ENCODE measurements around the gene OBSCN.

The OBSCN gene

DNA sequence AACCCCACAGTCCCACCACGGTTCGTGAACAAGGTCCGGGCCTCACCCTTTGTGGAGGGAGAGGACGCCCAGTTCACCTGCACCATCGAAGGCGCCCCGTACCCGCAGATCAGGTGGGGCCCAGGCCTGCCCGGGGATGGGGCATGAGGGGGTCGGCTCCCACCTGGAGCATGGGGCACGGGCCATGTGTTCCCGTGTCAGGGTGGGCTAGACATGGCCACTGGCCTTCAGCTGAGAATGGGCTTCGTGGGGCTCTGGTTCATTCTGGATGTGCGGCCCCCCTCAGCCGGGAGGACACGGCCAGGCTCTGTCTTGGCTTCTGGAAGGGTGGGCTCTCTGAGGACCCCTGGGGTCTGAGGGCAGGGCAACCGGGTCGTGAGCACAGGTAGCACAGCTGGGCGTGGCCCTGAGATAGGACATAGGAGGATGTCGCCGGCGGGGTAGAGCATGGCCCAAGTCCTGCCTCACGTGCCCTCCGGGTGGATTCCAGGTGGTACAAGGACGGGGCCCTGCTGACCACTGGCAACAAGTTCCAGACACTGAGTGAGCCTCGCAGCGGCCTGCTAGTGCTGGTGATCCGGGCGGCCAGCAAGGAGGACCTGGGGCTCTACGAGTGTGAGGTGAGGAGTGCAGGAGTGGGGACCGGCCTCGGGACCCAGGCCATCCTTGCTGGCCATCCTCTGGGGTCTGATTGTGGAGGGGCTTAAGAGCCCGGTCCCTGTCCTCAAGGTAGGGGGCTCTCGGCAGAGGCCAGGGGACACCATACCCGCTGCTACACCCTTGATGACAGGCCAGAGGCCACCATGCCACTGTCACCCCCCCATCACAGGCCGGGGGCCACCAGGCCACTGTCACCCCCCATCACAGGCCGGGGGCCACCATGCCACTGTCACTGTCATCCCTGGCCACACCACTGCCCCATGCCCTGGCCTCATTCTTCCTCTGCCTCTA lies 143.3 kb downstream of the OBSCN start:
- no peak for DNase-seq (ENCODE audit: low read depth in 2 of 2, low spot score in 1 of 2)

DNA sequence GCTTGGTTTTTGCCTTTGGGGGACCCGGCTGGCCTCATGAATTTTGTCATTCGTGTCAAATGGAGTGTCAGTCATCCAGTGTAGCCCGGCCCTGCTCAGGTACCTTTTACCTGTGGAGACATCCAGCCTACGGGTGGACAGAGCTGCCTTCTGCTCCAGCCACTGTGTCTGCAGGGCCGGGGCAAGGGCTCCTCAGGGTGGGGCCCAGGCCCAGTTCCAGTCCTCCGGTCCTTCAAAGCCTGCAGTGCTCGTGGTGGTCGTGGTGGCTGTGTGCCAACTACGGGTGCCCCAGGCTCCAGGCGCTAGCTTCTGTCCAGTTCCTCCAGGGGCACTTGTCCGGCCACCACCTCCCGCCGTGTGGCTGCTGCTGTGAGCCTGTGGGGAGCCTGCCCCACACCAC lies 144.0 kb downstream of the OBSCN start:
- no peak for DNase-seq (ENCODE audit: low read depth in 2 of 2, low spot score in 1 of 2)

DNA sequence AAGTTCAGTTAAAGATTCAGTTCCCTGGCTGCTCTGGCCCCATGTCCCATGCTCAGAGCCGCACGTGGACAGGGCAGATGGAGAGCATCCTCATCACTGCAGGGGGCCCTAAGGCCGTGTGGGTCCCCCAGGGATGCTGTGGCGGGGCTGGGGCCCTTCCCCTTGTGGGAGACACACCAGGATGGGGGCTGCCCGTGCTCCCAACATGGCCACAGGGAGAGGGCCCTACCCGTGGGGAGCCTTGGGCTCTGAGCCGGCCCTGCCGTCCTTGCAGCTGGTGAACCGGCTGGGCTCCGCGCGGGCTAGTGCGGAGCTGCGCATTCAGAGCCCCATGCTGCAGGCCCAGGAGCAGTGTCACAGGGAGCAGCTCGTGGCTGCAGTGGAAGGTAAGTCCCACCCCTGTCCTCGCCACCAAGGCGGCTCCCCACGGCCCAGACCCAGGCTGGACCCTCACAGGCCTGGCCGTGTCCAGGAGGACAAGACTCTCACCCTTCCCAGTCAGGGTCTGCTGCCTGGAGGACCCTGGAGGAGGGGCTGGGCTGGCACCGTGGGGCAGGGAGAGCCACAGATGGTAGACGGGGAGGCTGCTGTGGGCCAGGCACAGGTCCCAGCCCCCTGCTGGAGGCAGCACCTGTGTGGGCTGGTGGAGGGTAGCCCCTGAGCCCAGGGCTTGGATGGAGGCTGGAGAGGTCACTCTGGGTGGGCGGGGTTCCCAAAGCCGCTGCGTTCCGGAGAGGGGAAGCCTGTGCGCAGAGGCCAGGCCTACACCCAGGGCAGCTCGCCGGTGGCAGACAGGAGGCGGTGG lies 145.0 kb downstream of the OBSCN start:
- DNase-seq (ENCODE audit: low read depth in 2 of 2, low spot score in 1 of 2), result no peak

DNA sequence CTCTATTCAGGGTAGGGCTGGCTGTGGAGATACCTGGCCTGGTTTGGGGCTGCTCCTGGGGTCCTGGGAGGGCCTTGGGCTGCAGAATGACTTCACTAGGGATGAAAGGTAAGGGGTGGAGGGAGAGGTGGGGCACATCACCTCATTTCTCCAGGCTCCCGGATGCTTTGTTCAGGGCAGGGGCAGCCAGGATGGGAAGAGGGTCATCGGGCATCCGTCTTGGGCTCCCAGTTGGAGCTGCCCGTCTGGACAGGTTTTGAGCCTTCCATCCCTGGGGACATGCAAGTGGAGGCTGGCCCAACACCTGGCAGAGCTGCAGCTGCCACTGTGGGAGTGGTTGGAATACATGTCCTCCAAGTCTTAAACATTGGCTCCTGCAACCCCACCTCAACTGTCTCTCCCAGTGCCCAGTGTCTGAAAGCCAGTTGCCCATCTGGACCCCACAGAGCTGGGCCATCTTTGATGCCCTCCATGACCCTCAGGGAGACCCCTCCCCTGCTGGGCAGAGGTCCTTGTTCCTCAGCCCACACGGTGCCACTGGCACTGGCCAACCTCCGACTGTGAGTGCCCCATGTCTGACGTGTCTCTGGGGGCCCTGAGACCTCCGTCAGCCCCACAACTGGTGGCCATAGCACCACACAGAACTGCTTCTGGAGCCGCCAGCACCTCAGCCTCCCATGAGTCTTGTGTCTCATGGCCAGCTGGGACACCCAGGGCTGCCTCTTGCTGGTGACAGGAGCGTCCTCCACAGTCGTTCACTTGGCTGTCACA lies 145.9 kb downstream of the OBSCN start:
- no peak for DNase-seq (ENCODE audit: low read depth in 2 of 2, low spot score in 1 of 2)

DNA sequence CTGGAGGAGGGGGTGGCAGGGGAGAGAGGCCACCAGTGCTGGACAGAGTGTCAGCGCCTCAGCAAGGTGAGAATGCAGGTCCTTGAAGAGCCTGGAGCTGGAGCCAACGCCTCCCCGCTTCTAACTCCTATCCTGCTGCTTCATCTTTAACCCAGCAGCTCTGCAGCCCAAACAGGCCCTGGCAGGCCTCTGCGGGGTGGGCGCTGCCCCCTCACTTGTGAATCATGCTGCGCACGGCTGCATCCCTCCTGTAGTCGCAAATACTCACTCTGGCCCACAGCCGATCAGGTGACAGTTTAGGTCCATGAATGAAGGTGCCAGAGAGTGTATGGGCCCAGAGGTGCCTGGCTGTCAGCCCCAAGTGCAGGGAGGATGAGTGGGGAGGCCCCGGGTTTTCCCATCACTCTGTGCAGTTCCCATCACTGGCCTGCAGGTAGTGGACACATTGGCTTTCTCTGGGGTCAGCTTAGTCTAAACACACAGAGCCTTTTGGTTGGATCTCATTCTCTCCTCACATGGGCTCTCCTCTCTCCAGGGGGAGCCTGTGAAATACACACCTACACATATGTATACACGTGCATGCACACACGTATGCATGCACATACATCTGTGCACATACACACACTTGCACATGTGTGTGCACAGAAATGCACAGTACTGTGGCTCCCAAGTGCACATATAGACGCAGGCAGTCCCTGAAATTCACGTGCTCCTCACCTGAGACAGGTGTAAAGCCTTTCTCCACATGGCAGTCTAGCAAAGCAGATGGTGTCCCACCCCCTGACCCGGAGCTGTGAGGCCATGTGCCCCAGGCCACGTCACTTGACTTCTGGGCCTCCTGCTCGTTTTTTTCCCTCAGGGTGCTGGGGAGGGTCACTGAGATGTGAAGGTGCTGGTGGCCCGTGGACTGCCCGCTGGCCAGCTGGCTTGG lies 146.8 kb downstream of the OBSCN start:
- no peak for DNase-seq (ENCODE audit: low read depth in 2 of 2, low spot score in 1 of 2)

DNA sequence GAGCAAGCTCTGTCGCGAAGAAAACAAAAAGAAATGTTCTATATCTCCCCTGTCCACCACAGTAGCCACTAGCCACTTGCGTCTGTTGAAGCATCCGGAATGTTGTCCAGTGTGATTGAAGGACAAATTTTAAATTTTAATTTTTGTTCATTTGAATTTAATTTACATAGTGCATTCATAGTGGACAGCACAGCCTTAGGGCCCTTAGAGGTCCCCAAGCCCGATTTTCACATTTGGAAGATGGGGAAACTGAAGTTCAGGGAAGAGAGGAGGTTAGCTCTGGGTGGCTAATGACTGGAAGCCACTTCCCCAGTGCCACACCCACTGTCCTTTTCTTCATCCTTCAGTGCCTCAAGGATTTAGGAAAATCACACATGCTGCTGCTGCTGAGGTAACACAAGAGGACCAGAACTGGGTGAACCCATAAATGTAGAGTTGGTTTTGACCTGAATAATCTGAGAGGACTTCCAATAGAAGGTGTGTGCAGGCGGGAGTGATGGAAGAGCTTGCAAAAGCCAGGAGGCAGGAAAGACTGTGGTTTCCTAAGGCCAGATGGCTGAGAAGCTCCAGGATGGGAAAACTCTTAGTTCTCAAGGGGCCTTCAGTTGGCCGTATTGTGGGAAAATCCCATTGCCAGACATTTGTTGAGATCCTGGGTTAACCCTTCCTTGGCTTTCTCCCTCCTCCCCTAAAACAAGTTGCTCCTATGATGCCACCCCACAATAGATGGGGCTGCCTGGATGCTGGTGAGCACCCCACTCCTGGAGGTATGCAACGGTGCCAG lies 149.2 kb downstream of the OBSCN start:
- DNase-seq (ENCODE audit: low read depth in 2 of 2, low spot score in 1 of 2), result no peak

DNA sequence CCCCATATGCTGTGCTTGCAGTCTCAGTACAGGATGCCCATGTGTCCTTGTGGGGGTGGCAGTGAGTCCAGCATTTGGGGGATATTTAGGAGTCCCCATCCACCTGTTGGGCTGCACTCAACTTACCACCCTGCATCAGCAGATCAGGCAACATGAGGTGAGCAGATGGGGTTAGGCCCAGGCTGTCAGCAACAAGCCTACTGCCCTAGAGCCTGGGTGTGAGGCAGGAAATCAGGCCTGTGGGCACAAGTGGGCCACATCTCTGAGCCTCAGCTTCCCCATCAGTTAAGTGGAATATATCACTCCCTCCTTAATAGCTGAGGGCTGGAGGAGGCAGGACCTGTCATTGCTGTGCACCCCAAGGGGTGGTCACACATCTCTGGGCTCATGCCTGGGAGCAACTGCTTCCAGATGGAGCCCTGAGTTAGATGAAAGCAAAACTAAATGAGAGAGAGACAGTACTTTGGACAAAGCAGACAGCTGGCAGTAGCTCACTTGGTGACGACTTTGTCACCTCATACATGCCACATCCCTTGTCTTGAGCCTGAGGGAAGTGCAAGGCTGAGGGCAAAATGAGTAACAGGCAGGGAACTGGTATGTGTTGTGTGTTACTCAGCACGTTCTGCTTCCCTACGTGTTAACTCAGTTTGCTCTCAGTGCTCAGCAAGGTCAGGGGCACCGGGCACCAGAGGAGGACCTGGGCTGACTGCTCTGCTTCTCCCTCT lies 150.4 kb downstream of the OBSCN start:
- no peak for DNase-seq (ENCODE audit: low read depth in 2 of 2, low spot score in 1 of 2)

DNA sequence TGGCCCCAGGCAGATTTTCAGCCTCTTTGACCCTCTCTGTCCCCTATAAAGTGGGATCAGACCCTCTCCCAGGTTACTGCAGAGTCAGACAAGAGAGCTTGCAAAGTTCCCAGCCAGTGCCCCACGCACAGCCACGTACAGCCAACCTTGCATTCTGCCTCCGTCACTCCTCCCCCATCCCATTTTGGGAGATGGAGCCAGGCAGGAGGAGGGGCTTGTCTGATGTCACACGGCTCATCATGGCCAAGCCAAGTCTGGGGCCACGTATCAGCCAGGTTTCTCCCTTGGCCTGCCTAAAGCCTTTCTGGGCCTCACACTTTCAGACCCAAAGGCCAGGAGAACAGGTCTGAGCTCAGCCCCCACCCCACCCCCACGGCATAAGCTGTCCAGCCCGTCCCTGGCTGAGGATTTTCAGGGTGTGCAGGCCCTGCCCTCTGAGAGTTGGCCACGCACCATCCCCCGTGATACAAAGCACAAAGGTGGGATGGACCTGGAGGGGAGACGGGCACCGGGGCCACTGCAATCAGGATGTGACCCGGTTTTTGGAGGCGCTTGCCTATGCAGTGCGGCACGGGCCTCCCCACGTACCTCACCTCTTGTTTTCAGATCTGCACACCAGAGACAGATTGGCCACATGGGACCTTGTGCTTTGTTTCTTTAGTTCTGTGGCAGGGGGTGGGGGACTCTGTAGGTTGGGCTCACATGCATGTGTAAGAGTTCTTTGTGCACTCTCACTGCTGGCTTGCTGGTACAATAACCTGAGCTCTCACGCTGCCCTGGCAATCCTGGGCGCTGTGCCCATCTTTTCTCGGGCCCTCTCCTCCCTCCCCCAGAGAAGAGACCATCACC lies 151.1 kb downstream of the OBSCN start:
- no peak for DNase-seq (ENCODE audit: low read depth in 2 of 2, low spot score in 1 of 2)

DNA sequence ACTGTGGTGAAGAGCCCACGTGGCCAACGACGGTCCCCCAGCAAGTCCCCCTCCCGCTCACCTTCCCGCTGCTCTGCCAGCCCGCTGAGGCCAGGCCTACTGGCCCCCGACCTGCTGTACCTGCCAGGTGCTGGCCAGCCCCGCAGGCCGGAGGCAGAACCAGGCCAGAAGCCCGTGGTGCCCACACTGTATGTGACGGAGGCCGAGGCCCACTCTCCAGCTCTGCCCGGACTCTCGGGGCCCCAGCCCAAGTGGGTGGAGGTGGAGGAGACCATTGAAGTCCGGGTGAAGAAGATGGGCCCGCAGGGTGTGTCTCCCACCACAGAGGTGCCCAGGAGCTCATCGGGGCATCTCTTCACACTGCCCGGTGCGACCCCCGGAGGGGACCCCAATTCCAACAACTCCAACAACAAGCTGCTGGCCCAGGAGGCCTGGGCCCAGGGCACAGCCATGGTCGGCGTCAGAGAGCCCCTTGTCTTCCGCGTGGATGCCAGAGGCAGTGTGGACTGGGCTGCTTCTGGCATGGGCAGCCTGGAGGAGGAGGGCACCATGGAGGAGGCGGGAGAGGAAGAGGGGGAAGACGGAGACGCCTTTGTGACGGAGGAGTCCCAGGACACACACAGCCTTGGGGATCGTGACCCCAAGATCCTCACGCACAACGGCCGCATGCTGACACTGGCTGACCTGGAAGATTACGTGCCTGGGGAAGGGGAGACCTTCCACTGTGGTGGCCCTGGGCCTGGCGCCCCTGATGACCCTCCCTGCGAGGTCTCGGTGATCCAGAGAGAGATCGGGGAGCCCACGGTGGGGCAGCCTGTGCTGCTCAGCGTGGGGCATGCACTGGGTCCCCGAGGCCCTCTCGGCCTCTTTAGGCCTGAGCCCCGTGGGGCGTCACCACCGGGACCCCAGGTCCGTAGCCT lies 152.0 kb downstream of the OBSCN start:
- no peak for DNase-seq (ENCODE audit: low read depth in 2 of 2, low spot score in 1 of 2)

DNA sequence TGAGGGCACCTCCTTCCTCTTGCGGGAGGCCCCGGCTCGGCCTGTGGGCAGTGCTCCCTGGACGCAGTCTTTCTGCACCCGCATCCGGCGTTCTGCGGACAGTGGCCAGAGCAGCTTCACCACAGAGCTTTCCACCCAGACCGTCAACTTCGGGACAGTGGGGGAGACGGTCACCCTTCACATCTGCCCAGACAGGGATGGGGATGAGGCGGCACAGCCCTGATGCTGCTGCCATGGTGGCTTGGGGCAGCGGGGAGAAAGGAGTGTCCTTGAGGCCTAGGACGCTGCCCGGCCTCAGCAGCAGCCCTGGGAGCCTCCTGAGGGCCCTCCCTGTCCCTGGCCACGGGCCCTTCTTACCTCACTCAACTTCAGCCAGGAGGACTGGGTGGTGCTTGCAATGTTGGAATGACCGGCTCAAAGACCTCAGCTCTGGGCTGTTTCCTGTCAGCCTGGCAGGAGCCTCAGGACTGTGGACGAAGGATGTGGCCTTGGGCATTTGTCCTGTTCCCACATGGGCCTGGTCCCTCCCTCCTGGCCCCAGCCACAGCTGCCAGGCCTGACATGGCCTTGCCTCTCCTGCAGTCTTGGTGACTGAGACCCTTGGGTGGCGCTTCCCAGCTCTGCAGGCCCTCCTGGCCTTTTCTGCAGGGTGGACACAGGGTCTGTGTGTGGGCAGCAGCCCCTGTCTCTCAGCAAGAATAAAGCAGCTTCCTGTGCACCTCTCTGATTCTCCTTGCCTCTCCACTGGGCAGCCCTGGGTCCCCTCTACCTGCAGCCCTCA lies 152.9 kb downstream of the OBSCN start:
- no peak for DNase-seq (ENCODE audit: low read depth in 2 of 2, low spot score in 1 of 2)

DNA sequence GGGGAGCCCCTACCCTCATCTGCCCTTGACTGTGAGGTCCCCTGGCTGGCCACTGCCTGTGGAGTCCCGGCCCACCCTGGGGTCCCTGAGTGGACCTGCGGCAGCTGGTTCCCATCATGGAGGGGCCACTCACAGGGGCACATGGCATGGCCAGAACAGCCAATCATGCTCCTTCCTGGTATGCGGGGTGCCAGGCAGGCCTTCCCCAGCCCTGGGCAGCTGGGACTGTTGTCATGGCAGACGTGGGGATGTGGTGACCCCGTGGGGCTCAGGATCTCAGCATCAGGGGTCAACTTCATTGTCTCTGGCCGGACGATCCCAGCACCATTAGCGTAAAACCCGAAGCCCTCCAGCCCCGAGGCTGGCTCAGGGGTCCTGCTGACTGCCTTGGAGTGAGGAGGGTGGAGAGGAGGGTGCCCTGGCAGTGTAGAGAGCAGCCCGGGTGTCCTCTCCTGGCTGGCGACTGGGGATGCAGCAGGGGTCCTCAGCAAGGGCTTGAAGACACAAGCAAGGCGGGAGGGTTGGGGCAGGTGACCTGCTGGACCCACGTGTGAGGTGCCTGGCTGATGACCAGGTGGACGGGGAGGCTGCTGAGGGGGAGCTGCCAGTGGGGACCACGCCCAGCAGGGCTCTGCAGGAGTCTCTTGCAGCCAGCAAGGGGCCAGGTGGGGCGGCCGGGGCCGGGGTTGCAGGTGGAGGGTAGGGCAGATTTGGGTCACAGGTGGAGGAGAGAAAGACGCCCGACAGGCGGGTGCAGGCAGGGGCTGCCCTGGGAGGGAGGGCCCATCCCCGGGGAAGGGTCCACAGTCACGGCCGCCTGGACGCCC lies 153.7 kb downstream of the OBSCN start:
- no peak for DNase-seq (ENCODE audit: low read depth in 2 of 2, low spot score in 1 of 2)

DNA sequence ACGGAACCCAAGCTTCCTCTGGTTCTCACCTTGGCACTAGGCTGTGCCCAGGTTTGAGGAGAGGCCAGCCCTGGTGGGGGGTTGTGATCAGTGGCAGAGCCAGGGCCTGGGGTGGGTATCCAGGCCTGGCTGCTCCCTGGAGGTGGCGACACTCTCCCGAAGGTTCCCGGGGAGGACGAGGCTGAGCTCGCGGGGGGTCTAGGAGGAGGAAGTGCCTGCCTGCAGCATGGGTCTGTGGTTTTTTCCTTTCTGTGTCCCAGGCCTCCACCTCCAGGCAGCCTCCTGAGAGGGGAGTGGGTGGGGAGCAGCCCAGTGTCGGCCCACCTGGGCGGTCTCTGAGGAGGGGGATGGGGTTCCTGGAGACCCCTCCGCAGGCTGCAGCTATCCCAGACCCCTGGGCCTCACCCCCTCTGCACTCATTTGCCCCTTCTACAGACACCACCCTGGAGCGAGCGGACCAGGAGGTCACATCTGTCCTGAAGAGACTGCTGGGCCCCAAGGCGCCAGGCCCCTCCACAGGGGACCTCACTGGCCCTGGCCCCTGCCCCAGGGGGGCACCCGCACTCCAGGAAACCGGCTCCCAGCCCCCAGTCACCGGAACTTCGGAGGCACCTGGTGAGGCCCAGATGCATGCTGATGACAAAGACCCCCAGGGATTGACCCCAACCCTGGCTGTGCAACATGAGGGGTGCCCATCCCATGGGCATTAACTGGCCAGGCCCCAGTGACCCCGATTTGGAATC lies 154.5 kb downstream of the OBSCN start:
- no peak for DNase-seq (ENCODE audit: low read depth in 2 of 2, low spot score in 1 of 2)

DNA sequence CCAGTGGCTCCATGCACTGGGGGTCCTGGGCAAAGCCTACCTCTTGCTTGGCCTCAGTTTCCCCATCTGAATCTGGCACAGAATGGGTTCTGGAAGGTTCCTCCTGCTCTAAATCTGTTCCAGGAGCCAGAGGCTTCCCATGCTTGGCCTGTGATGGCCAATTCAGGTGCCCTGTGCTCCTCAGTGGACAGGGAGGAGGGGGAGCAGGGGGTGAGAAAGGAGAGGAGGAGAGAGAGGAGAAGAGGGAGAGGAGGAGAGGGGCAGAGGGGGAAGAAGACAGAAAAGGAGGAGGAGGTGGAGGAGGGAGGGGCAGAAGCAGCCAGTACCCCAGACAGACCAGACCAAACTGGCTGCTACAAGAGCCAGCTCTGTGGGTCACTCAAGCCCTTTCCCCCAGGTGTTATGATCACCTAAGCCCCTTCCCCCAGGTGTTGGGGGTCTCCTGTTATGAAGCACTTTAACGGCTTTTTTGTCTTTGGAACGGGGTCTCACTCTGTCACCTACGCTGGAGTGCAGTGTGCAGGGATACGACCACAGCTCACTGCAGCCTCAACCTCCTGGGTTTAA lies 155.1 kb downstream of the OBSCN start:
- DNase-seq (ENCODE audit: low read depth in 2 of 2, low spot score in 1 of 2), result no peak

DNA sequence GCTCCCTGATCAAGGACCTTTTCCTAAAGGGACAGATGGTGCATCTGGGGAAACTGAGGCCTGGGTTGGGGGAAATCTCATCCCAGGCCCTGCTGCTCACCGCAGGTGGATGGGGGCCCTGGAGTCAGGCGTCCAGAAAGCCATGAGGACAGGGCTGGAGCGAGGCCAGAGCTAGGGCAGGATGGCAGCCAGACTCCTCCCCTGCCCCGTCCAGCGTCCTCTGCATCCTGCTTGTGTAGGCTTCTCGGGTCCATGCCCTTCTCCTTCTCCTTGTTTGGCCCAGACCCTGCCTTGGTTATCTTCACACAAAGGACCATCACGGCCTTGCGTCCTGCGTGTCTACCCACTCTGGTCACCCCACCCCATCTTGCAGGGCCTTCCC lies 155.8 kb downstream of the OBSCN start:
- DNase-seq (ENCODE audit: low read depth in 2 of 2, low spot score in 1 of 2), result no peak

Data from stimulated activated CD8-positive, alpha-beta memory T cell treated with anti-CD3 and anti-CD28 coated beads, Interleukin-4, amount 100 ng/mL, for 1 hour (primary cell).